Measurements from ENCODE around the gene CCDC191. TPM values are rescaled to one million over a fixed set of nuclear protein-coding genes. Genes with fewer than 3 reads are reported as not detected.

CCDC191 gene
- total and polyA plus RNA-seq, 12 donors: 0.60 to 13.1 (median 4.6) TPM

- Histone ChIP-seq H3K27me3 (no peaks in the 10 kb centered on the region), H3K9me3 (replicated peaks in 1 of 3) (no peaks in the 10 kb centered on the region), H3K27ac (no peak overlapping the region), H3K4me1 (replicated peaks in 1 of 2) (no peaks in the 10 kb centered on the region), H3K36me3 (replicated peaks in 1 of 2) (no peaks in the 10 kb centered on the region), H3K4me3 (no peak overlapping the region)
- DNase-seq: no peak
- intact Hi-C loops (cut with DNase I): no loop called here
- no peak for TF ChIP-seq POLR2A (IDR thresholded peaks at IDR 0.05)
- no peak for TF ChIP-seq CTCF (IDR thresholded peaks at IDR 0.05)
- WGBS, 4 donors: 92 to 98% (median 94%) methylated on average over 3 of the region's 3 CpGs
These were observed 92.4 kb downstream of the CCDC191 start for GRCh38 chr3:113963879-113964278.

- Histone ChIP-seq H3K36me3 (replicated peaks in 1 of 2) (no peaks in the 10 kb centered on the region), H3K9me3 (replicated peaks in 1 of 3) (no peaks in the 10 kb centered on the region), H3K4me3 (no peak overlapping the region), H3K4me1 (replicated peaks in 1 of 2) (no peaks in the 10 kb centered on the region), H3K27ac (no peak overlapping the region), H3K27me3 (no peaks in the 10 kb centered on the region)
- TF ChIP-seq CTCF (IDR thresholded peaks at IDR 0.05) (no peak), POLR2A (IDR thresholded peaks at IDR 0.05) (no peak)
- intact Hi-C loops (cut with DNase I): no loop called here
- WGBS, 4 donors: 81 to 92% (median 83%) methylated on average over 5 to 8 of the region's 8 CpGs
- no peak for DNase-seq
These were observed 102.1 kb downstream of the CCDC191 start for GRCh38 chr3:113954091-113954685.

GRCh38 chr3:113953677-113954076 lies 102.6 kb downstream of the CCDC191 start:
- no peak overlapping the region for H3K27ac ChIP-seq
- TF ChIP-seq CTCF (IDR thresholded peaks at IDR 0.05) (no peak), POLR2A (IDR thresholded peaks at IDR 0.05) (no peak)
- H3K9me3 ChIP-seq (replicated peaks in 1 of 3): no peaks in the 10 kb centered on the region
- peaks cover 0 to under 1% of the 10 kb centered on the region in 2 donors for H3K4me1 ChIP-seq (replicated peaks in 1 of 2)
- no peaks in the 10 kb centered on the region for H3K27me3 ChIP-seq
- 66 to 70% (median 68%) methylated on average over 7 of the region's 7 CpGs for WGBS, 4 donors
- DNase-seq: no peak
- no peaks in the 10 kb centered on the region for H3K36me3 ChIP-seq (replicated peaks in 1 of 2)
- no peak overlapping the region for H3K4me3 ChIP-seq
- intact Hi-C loops (cut with DNase I): no loop called here

GRCh38 chr3:113952921-113953320 lies 103.4 kb downstream of the CCDC191 start:
- Histone ChIP-seq H3K36me3 (replicated peaks in 1 of 2) (no peaks in the 10 kb centered on the region), H3K27ac (no peak overlapping the region), H3K27me3 (no peaks in the 10 kb centered on the region), H3K9me3 (replicated peaks in 1 of 3) (no peaks in the 10 kb centered on the region), H3K4me3 (no peak overlapping the region), H3K4me1 (replicated peaks in 1 of 2) (peaks cover 0 to 8% of the 10 kb centered on the region in 2 donors)
- TF ChIP-seq POLR2A (IDR thresholded peaks at IDR 0.05) (no peak), CTCF (IDR thresholded peaks at IDR 0.05) (no peak)
- no peak for DNase-seq
- intact Hi-C loops (cut with DNase I): no loop called here
